GM23338 (cell line): ENCODE measurements around the gene CTBP2.

Experiments used
- CREB1 ChIP-seq: fragments of 250-450 bp; sonication (Bioruptor Pico); IDR thresholded peaks from 2 replicates; pipeline ENCODE4 v1.5.0; 2020; ENCODE audit warnings: low read depth, mild to moderate bottlenecking, moderate library complexity
- EZH2 ChIP-seq: fragments of 200-600 bp; sonication (generic); IDR thresholded peaks from one replicate; pipeline ENCODE4 v1.8.0; 2017; ENCODE audit warnings: antibody characterized with exemption, mild to moderate bottlenecking, low read depth; ENCODE audit not compliant: unreplicated experiment
- EZH2phosphoT487 ChIP-seq: fragments of 200-600 bp; sonication (generic); IDR thresholded peaks from one replicate; pipeline ENCODE4 v1.8.1; 2018; ENCODE audit warnings: antibody characterized with exemption; ENCODE audit not compliant: unreplicated experiment
- JUNB ChIP-seq: IDR thresholded peaks from one replicate; pipeline ENCODE4 v1.6.1; 2016; ENCODE audit warnings: antibody characterized with exemption; ENCODE audit not compliant: unreplicated experiment
- NANOG ChIP-seq: IDR thresholded peaks from 2 replicates; pipeline ENCODE4 v1.6.1; 2016; ENCODE audit warnings: antibody characterized with exemption, borderline replicate concordance
- POLR2AphosphoS5 ChIP-seq: IDR thresholded peaks from 2 replicates; pipeline ENCODE4 v1.6.1; 2016; ENCODE audit warnings: antibody characterized with exemption, low read depth
- STAT1 ChIP-seq: IDR thresholded peaks from one replicate; pipeline ENCODE4 v1.6.1; 2016; ENCODE audit warnings: antibody characterized with exemption; ENCODE audit not compliant: unreplicated experiment
- TF ChIP-seq, protein P1 (sequence below), 2 experiments: fragments of 200-600 bp in 1 of 2; sonication (generic) in 1 of 2; conservative IDR thresholded peaks; 2 replicates each; pipeline versions ENCODE4 v1.5.1 to v1.6.1; 2016 to 2017; ENCODE audit warnings: antibody characterized with exemption in 2 of 2, low read depth in 2 of 2, mild to moderate bottlenecking in 2 of 2, moderate library complexity in 1 of 2
- TF ChIP-seq, protein P2 (sequence below): IDR thresholded peaks from one replicate; pipeline ENCODE4 v1.6.1; 2018; ENCODE audit warnings: antibody characterized with exemption; ENCODE audit not compliant: unreplicated experiment
- TF ChIP-seq, protein P3 (sequence below): IDR thresholded peaks from 2 replicates; pipeline ENCODE4 v1.6.1; 2016; ENCODE audit warnings: antibody characterized with exemption

DNA sequence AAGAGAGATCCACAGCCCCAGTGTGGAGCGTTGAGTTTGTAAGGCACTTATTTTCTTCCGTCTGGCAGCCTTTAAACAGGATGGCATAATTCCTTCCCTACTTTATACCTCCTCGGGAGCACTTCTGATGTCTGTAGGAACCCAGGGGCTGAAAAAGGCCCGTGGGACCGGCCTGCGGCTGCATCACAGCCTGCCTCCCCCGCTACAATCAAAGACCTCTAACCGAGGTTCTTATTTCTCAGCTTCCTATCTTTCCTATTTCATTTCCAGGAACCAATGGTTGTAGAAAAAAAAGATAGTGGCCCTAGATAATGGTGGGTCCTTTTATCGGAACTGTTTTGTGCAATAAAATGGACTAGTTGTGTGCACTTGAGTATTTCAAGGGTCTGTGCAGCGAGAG, 4.1 kb upstream of the CTBP2 start:
- no peak for TF ChIP-seq POLR2AphosphoS5
- no peak for TF ChIP-seq NANOG
- TF ChIP-seq, protein P1, sequence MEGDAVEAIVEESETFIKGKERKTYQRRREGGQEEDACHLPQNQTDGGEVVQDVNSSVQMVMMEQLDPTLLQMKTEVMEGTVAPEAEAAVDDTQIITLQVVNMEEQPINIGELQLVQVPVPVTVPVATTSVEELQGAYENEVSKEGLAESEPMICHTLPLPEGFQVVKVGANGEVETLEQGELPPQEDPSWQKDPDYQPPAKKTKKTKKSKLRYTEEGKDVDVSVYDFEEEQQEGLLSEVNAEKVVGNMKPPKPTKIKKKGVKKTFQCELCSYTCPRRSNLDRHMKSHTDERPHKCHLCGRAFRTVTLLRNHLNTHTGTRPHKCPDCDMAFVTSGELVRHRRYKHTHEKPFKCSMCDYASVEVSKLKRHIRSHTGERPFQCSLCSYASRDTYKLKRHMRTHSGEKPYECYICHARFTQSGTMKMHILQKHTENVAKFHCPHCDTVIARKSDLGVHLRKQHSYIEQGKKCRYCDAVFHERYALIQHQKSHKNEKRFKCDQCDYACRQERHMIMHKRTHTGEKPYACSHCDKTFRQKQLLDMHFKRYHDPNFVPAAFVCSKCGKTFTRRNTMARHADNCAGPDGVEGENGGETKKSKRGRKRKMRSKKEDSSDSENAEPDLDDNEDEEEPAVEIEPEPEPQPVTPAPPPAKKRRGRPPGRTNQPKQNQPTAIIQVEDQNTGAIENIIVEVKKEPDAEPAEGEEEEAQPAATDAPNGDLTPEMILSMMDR (conservative IDR thresholded peaks at IDR 0.05; ENCODE audit: low read depth in 2 of 2): no peak
- no peak for TF ChIP-seq STAT1
- TF ChIP-seq EZH2: no peak
- no peak for TF ChIP-seq EZH2phosphoT487
- TF ChIP-seq, protein P2, sequence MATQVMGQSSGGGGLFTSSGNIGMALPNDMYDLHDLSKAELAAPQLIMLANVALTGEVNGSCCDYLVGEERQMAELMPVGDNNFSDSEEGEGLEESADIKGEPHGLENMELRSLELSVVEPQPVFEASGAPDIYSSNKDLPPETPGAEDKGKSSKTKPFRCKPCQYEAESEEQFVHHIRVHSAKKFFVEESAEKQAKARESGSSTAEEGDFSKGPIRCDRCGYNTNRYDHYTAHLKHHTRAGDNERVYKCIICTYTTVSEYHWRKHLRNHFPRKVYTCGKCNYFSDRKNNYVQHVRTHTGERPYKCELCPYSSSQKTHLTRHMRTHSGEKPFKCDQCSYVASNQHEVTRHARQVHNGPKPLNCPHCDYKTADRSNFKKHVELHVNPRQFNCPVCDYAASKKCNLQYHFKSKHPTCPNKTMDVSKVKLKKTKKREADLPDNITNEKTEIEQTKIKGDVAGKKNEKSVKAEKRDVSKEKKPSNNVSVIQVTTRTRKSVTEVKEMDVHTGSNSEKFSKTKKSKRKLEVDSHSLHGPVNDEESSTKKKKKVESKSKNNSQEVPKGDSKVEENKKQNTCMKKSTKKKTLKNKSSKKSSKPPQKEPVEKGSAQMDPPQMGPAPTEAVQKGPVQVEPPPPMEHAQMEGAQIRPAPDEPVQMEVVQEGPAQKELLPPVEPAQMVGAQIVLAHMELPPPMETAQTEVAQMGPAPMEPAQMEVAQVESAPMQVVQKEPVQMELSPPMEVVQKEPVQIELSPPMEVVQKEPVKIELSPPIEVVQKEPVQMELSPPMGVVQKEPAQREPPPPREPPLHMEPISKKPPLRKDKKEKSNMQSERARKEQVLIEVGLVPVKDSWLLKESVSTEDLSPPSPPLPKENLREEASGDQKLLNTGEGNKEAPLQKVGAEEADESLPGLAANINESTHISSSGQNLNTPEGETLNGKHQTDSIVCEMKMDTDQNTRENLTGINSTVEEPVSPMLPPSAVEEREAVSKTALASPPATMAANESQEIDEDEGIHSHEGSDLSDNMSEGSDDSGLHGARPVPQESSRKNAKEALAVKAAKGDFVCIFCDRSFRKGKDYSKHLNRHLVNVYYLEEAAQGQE: no peak
- TF ChIP-seq CREB1 (CRISPR knock-in tag): no peak
- TF ChIP-seq JUNB: no peak
- TF ChIP-seq, protein P3, sequence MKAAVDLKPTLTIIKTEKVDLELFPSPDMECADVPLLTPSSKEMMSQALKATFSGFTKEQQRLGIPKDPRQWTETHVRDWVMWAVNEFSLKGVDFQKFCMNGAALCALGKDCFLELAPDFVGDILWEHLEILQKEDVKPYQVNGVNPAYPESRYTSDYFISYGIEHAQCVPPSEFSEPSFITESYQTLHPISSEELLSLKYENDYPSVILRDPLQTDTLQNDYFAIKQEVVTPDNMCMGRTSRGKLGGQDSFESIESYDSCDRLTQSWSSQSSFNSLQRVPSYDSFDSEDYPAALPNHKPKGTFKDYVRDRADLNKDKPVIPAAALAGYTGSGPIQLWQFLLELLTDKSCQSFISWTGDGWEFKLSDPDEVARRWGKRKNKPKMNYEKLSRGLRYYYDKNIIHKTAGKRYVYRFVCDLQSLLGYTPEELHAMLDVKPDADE: no peak
